Measurements from ENCODE around the gene SAMD8. TPM values are rescaled to one million over a fixed set of nuclear protein-coding genes. Genes with fewer than 3 reads are reported as not detected.

SAMD8 gene
- total RNA-seq, 4 donors from 2014 or later, result 53.1 to 59.7 (median 57.8) TPM

DNA sequence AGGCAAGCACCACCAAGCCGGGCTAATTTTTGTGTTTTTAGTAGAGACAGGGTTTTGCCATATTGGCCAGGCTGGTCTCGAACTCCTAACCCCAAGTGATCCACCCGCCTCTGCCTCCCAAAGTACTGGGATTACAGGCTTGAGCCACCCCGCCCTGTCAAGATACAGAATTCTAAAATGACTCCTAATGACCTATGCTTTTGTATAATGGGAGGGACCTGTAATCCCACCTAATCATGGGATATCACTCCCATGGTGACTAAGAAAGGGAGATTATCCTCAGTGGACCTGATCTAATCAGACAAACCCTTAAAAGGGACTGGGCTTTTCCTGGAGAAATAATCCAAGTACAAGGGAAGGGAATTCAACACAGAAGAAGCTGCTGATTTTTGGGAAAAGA is 28.8 kb downstream of the SAMD8 start:
- TF ChIP-seq, protein P1, sequence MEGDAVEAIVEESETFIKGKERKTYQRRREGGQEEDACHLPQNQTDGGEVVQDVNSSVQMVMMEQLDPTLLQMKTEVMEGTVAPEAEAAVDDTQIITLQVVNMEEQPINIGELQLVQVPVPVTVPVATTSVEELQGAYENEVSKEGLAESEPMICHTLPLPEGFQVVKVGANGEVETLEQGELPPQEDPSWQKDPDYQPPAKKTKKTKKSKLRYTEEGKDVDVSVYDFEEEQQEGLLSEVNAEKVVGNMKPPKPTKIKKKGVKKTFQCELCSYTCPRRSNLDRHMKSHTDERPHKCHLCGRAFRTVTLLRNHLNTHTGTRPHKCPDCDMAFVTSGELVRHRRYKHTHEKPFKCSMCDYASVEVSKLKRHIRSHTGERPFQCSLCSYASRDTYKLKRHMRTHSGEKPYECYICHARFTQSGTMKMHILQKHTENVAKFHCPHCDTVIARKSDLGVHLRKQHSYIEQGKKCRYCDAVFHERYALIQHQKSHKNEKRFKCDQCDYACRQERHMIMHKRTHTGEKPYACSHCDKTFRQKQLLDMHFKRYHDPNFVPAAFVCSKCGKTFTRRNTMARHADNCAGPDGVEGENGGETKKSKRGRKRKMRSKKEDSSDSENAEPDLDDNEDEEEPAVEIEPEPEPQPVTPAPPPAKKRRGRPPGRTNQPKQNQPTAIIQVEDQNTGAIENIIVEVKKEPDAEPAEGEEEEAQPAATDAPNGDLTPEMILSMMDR (IDR thresholded peaks at IDR 0.05; ENCODE audit: low read depth), result no peak

DNA sequence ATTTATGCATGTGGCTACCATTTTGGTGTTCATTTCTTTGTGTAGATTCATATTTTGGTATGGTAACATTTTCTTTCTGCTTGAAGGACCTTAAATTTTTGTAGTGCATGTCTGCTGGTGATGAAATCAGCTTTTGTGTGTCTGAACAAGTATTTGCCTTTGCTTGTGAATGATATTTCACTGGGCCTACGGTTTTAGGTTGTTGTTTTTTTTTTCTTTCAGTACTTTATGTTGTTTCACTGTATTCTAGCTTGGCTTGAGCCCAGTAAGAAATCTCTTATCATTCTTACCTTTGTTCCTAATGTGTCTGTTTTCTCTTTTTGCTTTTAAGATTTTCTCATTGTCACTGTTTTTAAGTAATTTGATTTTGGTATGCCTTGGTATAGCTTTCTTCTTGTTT is 31.9 kb downstream of the SAMD8 start:
- TF ChIP-seq, protein P1 (IDR thresholded peaks at IDR 0.05; ENCODE audit: low read depth), result no peak

DNA sequence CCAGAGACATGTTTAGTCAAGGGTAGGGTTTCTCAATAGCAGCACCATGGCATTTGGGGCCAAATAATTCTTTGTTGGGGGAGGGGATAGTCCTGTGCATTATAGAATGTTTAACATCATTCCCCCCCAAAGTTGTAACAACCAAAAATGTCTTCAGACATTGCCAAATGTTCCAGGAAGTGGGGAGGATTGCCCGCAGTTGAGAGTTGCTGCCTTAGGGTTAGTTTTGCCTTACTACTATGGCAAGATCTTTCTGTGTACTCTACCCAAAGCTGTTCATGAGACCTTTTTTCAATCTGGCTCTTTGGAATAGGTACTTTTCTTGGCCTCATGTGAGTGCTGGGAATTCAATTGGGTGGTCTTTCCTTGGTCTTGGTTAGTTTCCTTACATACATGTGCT is 34.1 kb downstream of the SAMD8 start:
- TF ChIP-seq, protein P1 (IDR thresholded peaks at IDR 0.05; ENCODE audit: low read depth), result no peak

DNA sequence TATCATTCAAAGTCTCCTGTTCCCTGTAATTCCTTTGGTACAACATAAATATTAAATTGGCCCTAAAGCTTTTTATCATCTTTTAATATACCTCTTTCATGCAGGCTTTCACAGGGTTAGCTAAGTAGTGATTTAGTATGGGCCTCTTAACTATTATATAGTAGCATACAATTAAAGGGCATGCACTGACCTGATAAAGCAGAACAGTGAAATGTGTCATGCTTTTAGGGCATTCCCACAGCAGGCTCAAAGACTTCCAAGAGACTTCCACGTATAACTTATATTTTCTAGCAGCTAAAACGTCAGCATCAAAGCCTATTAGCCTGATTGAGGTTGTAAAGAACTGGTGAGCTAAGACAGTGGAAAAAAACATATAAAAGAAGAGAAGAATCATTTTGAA is 35.3 kb downstream of the SAMD8 start:
- TF ChIP-seq, protein P1 (IDR thresholded peaks at IDR 0.05; ENCODE audit: low read depth), result no peak

DNA sequence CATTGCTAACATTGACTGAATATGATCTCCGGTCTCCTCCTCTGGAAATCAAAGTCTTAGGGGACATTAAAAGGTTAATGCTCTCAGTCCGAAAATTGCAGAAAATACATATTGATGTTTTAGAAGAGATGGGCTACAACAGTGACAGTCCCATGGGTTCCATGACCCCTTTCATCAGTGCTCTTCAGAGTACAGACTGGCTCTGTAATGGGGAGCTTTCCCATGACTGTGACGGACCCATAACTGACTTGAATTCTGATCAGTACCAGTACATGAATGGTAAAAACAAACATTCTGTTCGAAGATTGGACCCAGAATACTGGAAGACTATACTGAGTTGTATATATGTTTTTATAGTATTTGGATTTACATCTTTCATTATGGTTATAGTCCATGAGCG is 39.2 kb downstream of the SAMD8 start:
- TF ChIP-seq, protein P1 (IDR thresholded peaks at IDR 0.05; ENCODE audit: low read depth), result no peak

DNA sequence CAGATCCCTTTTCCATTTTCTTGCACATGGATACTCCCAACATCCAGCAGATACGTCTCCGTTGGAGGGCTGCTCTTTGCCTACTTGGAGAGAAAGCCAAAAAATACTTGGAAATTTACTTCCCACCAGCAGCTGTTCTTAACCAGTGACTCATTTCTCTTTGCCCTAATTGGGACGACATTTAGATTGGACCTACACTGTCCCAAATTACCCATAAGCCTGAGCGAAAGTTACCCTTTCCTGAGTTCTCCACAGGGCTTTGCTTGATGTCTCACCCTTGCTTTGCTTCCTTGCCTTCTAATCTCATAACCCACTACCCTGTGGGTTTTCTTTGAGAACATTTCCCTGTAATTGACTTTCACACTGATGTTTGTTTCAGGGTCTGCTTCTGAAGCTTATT is 48.1 kb downstream of the SAMD8 start:
- TF ChIP-seq, protein P1 (IDR thresholded peaks at IDR 0.05; ENCODE audit: low read depth), result no peak

DNA sequence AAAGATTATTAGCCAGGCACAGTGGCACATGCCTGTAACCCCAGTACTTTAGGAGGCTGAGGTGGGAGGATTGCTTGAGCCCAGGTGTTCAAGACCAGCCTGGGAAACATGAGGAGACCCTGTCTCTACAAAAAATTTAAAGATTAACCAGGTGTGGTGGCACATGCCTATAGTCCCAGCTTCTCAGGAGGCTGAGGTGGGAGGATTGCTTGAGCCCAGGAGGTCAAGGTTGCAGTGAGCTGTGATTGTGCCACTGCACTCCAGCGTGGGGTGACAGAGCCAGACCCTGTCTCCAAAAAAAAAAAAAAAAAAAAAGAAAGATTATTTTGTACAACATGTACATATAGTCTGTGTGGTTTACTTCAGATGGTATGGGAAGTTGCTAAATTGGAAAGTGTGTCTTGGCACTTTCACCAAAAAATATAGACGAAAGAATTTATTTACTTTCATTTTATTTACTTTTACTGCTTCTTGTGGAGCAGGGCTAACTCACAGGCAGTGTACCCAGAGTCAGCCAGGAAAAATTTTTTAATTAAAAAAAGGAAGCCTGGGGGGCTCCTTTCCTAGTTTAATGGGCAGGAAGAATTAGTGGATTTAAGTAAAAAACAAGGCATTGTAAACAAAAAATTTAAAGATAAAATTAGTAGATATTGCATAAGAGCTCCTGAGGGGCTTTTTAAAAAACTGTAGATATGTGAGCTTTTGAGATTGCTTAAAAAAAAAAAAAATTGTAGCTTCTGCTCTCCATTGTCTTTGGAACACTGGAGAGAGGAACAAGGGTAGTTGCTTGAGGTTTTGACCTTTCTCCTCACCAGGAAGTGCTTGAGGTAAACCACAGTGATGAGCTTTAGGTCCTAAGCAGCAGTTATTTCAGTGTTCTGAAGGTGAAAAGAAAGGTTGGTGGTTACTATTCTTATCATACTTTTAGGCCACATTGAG is 54.5 kb downstream of the SAMD8 start:
- TF ChIP-seq, protein P1 (IDR thresholded peaks at IDR 0.05; ENCODE audit: low read depth), result no peak

Data from subcutaneous adipose tissue (tissue), 4 donors.